ENCODE data around the gene SERP2. TPM values are rescaled to one million over a fixed set of nuclear protein-coding genes. Genes with fewer than 3 reads are reported as not detected.

SERP2 gene
- total and polyA plus RNA-seq, 10 of the 15 experiments (the other 5 are each of a cell fraction or from before 2014, with no cell fraction given) = not detected

DNA sequence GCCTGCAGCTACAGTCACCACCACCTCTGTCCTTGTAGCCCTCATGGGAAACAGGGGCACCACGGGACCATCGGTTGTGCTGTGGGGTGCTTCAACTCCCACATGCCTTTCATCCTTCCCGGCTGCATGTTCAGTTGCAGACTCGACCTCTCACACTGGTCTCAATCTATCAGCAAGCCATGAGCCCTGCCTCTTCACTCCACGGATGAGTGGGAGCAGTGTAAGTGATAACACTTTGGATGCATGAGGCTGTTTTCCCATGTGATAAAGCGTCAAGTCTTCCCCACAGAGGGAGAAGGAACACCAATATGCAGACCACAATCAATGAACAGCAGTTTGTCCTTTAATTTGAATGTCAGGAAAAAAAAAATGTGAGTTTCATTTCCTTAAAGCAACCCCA lies 12.2 kb downstream of the SERP2 start:
- H3K4me1 ChIP-seq (ENCODE audit: control insufficient read depth, insufficient read depth, low read length) = no peaks in the 10 kb centered on the region
- no peak overlapping the region for H2AFZ ChIP-seq (ENCODE audit: control insufficient read depth, low read depth, low read length)
- no TSS peak for BruUV-seq (replicated peaks)
- SMC1A ChIA-PET (ENCODE audit: uncharacterized antibody, unreplicated experiment) = no interaction called here
- RAD21 ChIA-PET (ENCODE audit: unreplicated experiment) = no interaction called here
- no peaks in the 10 kb centered on the region for H3K9me3 ChIP-seq (replicated peaks; ENCODE audit: control insufficient read depth, insufficient read depth, low read length)
- intact Hi-C loops (cut with micrococcal nuclease; ENCODE audit: unreplicated experiment) (no loop called here), in situ Hi-C loops (cut with MboI) (no loop called here)
- H3K36me3 ChIP-seq (ENCODE audit: control insufficient read depth in 2 of 2, insufficient read depth in 2 of 2, low read length in 1 of 2) = no peaks in the 10 kb centered on the region
- DNase-seq (ENCODE audit: low read depth, low spot score) (no peak), FAIRE-seq (no peak), ATAC-seq (no peak)
- no peak overlapping the region for H3K4me2 ChIP-seq (ENCODE audit: control insufficient read depth, insufficient read depth)
- no peak overlapping the region for H3K9ac ChIP-seq (ENCODE audit: control insufficient read depth, insufficient read depth, low read length)
- no peak overlapping the region for H3K27ac ChIP-seq (ENCODE audit: control insufficient read depth, insufficient read depth)
- no peaks in the 10 kb centered on the region for H4K20me1 ChIP-seq (ENCODE audit: control insufficient read depth, insufficient read depth)
- POLR2A ChIA-PET = no interaction called here
- WGBS (ENCODE audit: insufficient coverage, insufficient replicate concordance, low lambda C conversion rate, missing lambda C conversion rate) = 39% methylated on average over 6 of the region's 6 CpGs
- peaks cover 3 to 4% of the 10 kb centered on the region in 2 experiments; a peak in 3 of 4 replicates for H3K27me3 ChIP-seq (replicated peaks in 1 of 2; ENCODE audit: control insufficient read depth in 2 of 2, insufficient read depth in 2 of 2, low read length in 1 of 2)
- no peaks in the 10 kb centered on the region for H3K79me2 ChIP-seq (ENCODE audit: control insufficient read depth, insufficient read depth, low read length)
- H3K4me3 ChIP-seq = no peak overlapping the region
- CTCF ChIA-PET = no interaction called here
- TF ChIP-seq ZNF622 (IDR thresholded peaks at IDR 0.05) (no peak), RELA (IDR thresholded peaks at IDR 0.05; ENCODE audit: borderline replicate concordance, partially characterized antibody) (no peak), EP300 (IDR thresholded peaks at IDR 0.05; ENCODE audit: borderline replicate concordance in 1 of 2, control insufficient read depth in 1 of 2, low read depth in 2 of 2, low read length in 2 of 2) (no peak), NR2C2 (IDR thresholded peaks at IDR 0.05; ENCODE audit: borderline replicate concordance, control insufficient read depth, insufficient read length, low read depth) (no peak), PAX8 (IDR thresholded peaks at IDR 0.05) (no peak), NR2C1 (IDR thresholded peaks at IDR 0.05) (no peak), STAT3 (IDR thresholded peaks at IDR 0.05; ENCODE audit: low read depth, low read length) (no peak), SMARCA5 (IDR thresholded peaks at IDR 0.05) (no peak), ZNF207 (IDR thresholded peaks at IDR 0.05; ENCODE audit: borderline replicate concordance) (no peak), RBBP5 (conservative IDR thresholded peaks at IDR 0.05) (no peak), PAX5 (IDR thresholded peaks at IDR 0.05; ENCODE audit: borderline replicate concordance, low read depth, low read length) (no peak), CHD1 (IDR thresholded peaks at IDR 0.05; ENCODE audit: low read depth, low read length) (no peak), SMAD5 (IDR thresholded peaks at IDR 0.05; ENCODE audit: low read depth) (no peak)
- TF ChIP-seq, protein P1, sequence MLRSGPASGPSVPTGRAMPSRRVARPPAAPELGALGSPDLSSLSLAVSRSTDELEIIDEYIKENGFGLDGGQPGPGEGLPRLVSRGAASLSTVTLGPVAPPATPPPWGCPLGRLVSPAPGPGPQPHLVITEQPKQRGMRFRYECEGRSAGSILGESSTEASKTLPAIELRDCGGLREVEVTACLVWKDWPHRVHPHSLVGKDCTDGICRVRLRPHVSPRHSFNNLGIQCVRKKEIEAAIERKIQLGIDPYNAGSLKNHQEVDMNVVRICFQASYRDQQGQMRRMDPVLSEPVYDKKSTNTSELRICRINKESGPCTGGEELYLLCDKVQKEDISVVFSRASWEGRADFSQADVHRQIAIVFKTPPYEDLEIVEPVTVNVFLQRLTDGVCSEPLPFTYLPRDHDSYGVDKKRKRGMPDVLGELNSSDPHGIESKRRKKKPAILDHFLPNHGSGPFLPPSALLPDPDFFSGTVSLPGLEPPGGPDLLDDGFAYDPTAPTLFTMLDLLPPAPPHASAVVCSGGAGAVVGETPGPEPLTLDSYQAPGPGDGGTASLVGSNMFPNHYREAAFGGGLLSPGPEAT (IDR thresholded peaks at IDR 0.05; ENCODE audit: low read depth) = no peak
- TF ChIP-seq, protein P2, sequence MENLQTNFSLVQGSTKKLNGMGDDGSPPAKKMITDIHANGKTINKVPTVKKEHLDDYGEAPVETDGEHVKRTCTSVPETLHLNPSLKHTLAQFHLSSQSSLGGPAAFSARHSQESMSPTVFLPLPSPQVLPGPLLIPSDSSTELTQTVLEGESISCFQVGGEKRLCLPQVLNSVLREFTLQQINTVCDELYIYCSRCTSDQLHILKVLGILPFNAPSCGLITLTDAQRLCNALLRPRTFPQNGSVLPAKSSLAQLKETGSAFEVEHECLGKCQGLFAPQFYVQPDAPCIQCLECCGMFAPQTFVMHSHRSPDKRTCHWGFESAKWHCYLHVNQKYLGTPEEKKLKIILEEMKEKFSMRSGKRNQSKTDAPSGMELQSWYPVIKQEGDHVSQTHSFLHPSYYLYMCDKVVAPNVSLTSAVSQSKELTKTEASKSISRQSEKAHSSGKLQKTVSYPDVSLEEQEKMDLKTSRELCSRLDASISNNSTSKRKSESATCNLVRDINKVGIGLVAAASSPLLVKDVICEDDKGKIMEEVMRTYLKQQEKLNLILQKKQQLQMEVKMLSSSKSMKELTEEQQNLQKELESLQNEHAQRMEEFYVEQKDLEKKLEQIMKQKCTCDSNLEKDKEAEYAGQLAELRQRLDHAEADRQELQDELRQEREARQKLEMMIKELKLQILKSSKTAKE (IDR thresholded peaks at IDR 0.05; ENCODE audit: low read depth, poor library complexity, severe bottlenecking) = no peak
- TF ChIP-seq, protein P3, sequence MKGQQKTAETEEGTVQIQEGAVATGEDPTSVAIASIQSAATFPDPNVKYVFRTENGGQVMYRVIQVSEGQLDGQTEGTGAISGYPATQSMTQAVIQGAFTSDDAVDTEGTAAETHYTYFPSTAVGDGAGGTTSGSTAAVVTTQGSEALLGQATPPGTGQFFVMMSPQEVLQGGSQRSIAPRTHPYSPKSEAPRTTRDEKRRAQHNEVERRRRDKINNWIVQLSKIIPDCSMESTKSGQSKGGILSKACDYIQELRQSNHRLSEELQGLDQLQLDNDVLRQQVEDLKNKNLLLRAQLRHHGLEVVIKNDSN (IDR thresholded peaks at IDR 0.05; ENCODE audit: borderline replicate concordance, extremely low read length, insufficient read depth, low read depth, low read length) = no peak
- TF ChIP-seq, protein P4, sequence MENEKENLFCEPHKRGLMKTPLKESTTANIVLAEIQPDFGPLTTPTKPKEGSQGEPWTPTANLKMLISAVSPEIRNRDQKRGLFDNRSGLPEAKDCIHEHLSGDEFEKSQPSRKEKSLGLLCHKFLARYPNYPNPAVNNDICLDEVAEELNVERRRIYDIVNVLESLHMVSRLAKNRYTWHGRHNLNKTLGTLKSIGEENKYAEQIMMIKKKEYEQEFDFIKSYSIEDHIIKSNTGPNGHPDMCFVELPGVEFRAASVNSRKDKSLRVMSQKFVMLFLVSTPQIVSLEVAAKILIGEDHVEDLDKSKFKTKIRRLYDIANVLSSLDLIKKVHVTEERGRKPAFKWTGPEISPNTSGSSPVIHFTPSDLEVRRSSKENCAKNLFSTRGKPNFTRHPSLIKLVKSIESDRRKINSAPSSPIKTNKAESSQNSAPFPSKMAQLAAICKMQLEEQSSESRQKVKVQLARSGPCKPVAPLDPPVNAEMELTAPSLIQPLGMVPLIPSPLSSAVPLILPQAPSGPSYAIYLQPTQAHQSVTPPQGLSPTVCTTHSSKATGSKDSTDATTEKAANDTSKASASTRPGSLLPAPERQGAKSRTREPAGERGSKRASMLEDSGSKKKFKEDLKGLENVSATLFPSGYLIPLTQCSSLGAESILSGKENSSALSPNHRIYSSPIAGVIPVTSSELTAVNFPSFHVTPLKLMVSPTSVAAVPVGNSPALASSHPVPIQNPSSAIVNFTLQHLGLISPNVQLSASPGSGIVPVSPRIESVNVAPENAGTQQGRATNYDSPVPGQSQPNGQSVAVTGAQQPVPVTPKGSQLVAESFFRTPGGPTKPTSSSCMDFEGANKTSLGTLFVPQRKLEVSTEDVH (IDR thresholded peaks at IDR 0.05; ENCODE audit: low read depth, partially characterized antibody) = no peak
- TF ChIP-seq, protein P5, sequence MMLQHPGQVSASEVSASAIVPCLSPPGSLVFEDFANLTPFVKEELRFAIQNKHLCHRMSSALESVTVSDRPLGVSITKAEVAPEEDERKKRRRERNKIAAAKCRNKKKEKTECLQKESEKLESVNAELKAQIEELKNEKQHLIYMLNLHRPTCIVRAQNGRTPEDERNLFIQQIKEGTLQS (IDR thresholded peaks at IDR 0.05; ENCODE audit: borderline replicate concordance, extremely low read depth, low read depth, low read length) = no peak

All from GM12878 (cell line).